Activated CD4-positive, alpha-beta T cell treated with anti-CD3 and anti-CD28 coated beads for 1 hour (primary cell): ENCODE data around the gene PFDN4.
"Not testable (repeated sequence)": the region's sequence is repeated elsewhere in the genome, so short reads cannot be mapped to it uniquely, and the experiment has no call there.

Source experiments
- DNase-seq: peaks from one replicate; pipeline ENCODE4 v3.0.0-alpha.2; 2020

Gene PFDN4

DNA sequence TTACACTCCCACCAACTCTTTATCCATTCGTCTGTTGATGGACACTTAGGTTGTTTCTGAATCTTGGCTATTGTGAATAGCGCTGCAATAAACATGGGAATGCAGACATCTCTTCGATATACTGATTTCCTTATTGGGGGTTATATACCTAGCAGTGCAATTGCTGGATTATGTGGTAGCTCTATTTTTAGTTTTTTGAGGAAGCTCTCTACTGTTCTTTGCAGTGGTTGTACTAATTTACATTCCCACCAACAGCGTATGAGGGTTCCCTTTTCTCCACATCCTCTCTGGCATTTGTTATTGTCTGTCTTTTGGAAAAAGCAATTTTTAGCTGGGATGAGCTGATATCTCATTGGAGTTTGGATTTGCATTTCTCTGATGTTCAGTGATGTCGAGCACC lies 4.6 kb upstream of the PFDN4 start:
- DNase-seq: no peak

DNA sequence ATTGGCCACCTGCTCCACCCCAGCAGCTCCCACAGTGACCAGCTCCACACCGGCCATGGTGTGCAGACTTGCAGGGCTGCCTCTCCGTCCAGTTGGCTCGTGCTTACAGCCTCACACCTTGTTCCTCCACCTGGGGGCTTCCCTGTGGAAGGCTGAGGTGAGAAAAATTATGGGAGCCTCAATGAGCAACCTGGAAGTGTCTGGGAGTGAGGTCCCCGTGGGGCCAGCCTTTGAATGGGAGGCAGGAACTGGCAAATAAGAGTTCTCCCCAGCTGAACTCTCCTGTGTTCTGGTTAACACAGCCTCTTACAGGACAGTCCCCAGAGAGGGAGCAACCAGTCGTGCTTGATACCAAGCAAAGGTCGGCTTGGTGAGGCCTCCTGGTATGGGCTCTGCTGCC lies 3.8 kb upstream of the PFDN4 start:
- DNase-seq: no peak

DNA sequence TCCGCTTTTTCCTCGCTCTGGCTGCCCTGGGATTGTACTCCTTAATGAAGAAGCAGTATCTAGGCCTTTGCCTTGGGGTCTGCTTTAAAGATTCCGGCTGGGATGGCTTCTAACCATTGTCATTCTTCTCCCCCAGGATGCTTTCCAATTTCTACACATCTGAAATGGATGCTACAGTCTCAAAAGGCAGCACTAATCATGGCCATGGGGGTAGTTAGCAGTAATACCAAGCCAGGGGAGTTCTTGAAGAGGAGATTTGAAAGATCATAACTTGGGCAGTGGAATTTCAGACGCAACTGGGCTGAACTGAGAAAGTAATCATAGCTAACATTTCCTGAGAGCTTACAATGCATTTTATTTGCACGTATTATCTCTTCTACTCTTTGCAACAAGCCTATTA lies 3.4 kb upstream of the PFDN4 start:
- DNase-seq: no peak

DNA sequence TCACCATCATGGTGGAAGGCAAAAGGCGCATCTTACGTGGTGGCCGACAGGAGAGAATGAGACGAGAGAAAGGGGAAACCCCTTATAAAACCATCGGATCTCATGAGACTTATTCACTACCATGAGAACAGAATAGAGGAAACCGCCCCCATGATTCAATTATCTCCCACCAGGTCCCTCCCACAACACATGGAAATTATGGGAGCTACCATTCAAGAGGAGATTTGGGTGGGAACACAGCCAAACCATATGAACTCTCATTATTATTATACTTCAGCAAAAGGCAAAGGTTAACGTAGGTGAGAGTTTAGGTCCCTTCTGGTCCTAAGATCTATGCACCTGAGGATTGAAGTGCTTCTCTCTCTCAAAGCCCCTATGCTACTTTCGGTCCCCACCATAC lies 2.4 kb upstream of the PFDN4 start:
- DNase-seq: no peak

DNA sequence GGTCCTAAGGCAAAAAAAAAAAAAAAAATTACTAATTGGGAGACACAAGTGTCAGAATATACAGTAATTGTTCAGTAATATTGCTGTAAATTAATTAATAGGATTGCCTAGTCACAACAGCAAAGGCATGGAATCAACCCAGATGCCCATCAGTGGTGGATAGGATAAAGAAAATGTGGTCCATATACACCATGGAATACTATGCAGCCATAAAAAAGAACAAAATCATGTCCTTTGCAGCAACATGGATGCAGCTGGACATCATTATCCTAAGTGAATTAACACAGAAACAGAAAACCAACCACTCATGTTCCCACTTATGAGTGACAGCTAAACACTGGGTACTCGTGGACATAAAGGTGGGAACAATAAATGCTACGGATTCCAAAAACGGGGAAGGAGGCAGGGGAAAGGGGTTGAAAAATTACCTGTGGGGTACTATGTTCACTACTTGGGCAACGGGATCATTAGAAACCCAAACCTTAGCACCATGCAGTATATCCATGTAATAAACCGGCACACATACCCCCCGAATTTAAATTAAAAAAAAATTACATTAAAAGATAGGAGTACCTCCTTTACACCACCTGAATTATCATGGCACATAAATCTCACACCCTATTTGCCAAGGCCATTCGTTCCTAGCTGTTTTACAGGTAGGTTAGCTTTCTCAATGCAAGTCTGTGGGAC lies 689 bp upstream of the PFDN4 start:
- no peak for DNase-seq

DNA sequence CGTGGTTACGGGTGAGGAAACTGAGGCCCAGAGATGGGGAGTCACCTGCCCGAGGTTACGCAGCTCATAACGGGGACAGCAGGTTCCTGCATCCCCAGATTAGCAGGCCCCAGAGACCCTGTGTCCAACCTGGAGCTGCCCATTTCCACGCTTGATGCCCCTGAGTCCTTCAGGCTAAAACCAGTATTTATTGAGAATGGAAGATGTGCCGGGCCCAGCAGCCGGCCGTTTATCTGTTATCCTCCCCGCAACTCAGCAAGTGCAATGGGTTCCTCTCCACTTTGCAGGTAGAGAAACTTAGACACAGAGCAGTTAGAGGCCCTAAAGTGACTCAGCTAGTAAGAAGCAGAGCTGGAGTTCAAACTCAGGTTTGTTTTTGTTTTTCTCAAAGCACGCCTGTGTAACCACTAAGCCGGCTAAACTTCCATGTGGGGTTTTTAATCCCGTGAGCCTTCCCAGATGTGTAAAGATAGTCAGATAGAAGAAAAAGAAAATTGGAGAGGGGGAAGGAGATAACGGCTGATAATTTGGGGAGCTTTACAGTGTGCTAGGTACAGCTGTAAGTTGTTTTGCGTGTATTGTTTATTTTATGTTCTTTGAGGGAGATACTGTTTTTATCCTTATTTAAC lies 775 bp downstream of the PFDN4 start:
- no peak for DNase-seq

DNA sequence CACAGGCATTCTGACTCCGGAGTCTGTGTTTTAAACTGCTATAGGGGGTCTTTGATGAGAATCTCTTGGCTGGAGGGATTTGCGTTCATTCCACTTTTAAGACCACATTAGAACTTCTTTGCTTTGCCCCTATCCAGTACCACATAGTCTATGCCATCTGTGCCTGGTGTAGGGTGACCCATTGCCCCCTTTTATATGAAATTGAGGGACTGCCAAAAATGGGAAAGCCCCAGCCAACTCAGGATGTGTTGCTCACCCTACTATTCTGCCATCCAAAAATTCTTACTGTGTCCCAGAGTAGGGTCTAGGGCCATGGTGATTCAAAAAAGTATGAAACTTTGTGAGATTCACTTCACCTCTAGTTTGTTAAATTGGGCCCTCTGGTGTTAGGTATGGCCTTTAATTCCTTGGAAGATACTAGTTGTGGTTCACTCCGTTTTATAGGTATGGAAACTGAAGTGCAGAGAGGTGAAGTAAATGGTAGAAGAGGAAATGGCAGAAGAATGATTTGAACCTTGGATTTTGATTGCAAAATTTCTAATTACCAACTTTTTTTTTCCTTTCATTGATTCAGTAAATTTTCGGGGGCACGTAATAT lies 1.4 kb downstream of the PFDN4 start:
- DNase-seq: no peak

DNA sequence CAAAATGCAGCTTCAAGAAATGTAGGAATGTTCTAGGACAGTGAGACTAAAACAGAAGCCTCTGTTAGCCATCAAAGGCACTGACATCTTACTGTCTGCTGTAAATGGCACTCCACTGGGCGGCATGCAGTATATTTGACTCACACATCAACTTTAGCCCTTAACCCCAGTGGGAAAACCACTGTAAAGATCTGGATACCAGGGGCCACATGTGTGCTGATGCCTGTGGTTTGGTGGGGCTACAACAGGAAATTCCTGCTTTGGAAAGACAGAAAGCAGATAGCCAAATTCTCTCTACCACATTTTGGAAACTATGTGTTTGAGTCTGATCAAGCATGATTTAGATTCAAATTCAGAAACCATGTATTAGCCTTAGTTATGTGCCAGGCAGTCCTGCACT lies 4.3 kb downstream of the PFDN4 start:
- DNase-seq: no peak

DNA sequence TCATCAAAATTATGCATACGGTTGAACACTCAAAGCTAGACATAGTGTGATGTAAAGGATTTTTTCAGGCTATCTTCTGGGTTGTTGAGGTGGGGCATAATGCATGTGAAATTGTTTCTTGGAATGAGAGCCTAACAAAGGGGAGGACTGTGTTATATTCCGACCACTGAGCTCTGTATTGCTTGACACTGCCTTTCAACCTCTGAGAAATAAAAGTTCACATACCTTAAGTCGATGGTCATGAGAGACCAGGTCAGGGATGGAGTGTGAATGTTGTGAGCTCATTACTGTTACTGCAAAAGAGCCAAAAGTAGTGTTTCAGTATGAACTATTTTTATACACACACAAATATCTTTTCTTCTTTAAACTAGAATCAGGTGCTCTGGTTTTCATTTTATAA lies 5.0 kb downstream of the PFDN4 start:
- no peak for DNase-seq

DNA sequence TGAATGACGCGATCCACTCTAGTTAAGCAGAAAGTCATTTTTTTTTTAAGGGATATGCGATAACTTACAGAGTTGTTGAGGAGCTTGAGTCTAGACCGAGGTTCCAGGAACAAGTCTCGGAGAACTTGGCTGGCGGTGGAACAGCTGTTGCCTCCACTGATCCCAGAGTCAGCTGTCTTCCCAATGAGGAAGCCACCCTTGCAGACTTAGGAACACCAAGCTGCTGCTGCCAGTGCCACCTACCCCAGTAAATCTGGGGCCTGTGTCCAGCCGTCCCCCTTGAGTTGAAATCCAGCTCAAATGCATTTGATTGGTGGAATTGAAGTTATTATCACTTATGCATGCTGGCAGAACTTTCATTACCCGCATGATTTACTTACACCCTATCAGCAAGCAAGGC lies 6.7 kb downstream of the PFDN4 start:
- DNase-seq: no peak

DNA sequence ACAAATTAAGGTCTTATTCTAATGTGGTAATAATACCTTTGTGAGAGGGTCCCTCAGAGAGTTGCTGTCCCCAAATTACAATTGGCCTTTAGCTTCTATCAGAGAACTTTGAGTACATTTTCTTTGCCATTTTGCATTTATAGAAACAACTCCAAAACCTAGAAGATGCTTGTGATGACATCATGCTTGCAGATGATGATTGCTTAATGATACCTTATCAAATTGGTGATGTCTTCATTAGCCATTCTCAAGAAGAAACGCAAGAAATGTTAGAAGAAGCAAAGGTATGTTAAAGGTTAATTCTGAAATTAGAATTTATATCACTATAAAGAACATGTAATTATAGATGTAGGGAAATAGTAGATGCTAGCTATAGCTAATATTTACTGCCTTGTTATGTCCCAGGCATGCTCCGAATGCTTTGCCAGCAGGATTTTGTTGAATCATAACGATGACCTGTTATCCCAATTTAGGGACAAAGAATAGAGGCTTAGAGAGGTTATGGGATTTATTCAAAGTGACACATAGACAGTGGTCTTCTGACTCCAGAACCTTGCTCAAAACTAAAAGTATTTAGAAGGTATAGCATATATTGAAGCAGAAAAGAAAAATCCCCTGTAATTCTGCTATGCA lies 7.4 kb downstream of the PFDN4 start:
- DNase-seq: no peak

DNA sequence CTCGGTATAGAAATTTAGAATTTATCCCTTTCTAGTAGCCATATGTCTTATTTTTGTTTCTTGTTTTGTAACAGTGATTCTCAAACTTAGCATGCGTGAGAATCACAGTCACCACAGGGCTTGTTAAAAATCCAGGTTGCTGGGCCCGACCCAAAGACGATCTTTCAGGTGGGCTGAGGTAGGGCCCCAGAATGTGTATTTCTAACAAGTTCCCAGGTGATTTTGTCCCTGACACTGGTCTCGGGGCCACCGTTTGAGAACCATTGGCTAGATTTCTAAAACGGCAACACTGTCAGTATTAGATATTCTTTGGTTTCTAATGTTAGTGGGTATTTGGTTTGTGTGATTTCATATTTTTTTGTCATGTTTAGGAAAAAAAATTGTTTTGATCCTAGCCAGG lies 9.9 kb downstream of the PFDN4 start:
- no peak for DNase-seq

DNA sequence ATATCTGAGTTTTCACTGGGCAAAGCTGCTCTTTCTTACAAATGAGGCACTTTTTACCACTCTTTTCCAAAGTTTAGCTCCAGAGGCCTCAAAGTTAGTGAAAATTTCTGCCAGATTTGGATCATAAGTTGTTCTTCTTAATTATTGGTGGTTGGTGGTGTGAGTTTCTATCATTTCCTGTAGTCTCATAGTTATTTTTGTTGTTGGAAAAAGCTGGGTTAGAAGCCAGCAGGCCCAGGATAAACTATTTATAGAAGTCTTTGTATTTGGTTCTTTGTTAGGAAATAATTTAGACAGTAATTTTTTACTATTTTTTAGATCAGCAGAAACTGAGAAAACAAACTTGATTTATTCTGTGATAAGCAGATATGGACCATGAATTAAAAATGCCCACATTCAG lies 10.6 kb downstream of the PFDN4 start:
- DNase-seq: no peak

DNA sequence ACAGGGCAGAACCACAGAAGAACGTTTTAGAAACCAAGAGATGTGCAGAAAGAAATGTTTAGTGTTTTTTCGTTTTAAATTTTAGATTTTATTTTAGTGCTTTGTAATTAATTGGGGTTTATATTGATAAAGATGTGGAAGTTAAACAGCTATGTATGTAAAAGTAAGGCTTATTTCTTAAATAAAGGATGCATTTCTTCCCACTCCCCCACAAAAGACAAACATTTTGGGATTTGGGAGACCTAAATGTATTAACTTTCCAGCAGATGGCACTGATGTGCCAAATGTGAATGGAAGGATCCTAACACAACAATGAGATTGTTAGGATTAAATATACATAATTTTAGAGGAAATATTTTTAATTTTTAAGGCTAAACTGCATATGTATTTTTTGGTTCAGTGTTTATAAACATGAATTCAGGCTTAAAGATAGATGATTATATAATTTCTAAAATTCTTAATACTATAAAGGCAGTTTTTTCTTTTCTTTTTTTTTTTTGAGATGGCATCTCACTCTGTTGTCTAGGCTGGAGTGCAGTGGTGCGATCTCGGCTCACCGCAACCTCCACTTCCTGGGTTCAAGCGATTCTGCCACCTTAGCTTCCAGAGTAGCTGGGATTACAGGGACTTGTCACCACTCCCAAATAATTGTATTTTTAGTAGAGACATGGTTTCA lies 12.0 kb downstream of the PFDN4 start:
- DNase-seq: no peak

DNA sequence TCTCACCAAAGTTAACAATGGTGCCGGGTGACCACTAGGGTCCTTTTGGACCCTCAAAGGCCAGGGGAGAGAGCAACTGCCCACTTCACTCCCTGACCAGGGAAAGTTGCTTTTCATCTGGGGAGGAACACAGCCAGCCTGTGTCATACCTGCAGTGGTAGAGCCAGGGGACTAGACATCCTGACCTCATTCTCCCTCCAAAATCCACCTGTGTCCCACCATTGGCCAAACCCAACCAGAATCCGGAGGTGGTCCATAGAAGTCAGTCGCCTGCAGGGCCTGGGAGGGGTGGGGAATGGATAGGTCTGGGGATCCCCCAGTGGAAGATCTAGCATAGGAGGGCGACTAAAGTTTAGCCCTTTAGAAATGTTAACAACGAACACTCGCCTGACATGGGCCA lies 12.8 kb downstream of the PFDN4 start:
- no peak for DNase-seq

DNA sequence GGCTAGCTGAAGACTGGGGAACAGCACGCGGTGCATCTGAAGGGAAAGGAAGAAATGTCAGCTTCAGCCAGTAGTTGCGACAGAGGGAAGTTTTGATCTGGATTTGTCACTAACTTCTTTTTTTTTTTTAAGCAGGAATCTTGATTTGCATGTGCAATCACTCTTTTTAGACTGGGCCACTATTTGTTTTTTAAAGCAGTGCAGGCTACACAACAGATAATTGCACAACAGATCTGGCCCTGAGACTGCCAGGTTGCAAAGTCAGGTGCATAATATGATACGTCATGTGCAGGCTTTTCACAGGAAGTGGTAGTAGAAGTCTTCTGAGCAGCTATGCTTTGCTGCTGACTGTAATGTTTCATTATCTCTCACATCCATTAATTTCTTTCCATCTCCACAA lies 13.5 kb downstream of the PFDN4 start:
- DNase-seq: no peak

DNA sequence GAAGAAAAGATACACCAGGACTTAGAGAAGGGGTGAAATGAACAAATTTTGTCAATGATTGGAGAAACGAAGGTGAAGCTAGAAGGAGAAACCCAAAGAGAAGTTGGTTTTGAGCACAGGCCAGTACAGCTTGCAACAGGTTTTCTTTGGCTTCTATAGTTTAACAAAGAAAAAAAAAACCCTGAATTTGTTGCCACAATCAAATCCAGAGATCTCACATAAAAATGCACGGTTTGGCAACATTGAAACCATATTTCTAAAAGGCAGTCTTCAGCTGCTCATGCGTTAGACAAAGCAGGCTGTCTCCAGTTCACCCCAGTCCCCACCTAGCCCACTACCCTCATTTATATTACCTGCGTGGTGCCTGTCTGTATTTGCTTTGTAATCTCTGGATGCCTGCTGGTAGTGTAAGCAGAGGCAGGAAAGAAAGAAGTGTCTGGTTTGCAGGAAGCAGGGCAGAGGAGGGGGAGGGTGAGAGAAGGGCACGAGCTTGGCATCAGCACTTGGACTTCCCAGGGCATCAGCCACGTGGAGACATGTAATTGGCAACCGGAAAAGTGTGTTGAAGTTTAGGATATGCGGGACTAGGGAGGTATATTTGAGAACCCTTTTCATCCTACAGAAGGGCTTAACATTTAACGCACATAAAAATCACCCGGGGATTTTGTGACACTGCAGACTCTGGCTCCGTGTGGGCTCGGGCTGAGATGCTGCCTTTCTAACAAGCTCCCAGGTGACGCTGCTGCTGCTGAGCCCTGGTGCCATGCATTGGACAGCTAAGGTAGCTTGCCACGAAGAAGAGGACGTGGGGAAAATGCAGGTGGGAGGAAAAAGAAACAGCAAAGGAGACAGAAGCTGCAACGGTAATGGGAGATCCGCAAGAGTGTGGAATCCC lies 14.4 kb downstream of the PFDN4 start:
- DNase-seq: no peak

DNA sequence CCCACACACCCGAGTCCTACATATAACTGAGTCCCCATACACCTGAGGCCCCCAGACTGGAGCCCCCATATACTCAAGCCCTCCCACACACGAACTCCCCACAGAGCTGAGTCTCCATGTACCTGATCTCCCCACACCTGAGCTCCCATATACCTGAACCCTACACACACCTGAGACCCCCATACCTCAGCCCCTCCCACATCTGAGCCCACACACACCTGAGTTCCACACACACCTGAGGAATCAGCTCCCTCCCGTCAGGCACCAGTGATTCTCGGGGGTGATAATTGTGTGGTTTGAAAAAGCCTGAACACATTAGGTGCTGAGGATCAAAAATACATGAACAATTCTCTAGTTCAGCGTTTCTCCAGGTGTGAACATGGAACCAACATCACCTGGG lies 15.4 kb downstream of the PFDN4 start:
- DNase-seq: no peak

DNA sequence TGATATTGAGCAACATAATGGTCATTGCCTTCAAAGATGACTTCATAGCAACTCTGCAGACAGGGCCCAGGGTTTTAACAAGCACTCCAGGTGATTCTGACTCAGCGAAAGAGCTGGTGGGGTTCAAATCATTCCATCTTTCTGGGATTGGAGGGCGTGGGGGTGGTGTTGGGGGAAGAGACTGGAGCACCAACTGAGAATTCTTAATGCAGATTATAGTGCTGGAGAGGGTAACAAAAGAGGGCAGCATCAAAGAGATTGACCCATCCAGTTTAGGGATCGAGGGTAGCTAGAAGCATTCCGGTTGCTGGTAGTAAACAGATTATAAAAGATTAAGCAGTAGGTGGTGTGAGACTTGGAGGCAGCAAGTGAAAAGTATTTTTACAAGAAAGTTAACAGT lies 15.9 kb downstream of the PFDN4 start:
- no peak for DNase-seq

DNA sequence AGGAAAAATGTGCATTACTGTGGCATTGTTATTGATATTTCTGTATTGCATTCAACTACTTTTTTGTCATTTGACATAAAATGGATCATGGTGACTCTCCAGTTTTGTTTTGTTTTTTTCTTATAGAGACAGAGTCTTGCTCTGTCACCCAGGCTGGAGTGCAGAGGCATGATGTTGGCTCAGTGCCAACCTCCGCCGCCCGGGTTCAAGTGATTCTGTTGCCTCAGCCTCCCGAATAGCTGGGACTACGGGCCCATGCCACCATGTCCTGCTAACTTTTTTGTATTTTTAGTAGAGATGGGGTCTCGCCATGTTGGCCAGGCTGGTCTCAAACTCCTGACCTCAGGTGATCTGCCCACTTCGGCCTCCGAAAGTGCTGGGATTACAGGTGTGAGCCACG lies 16.8 kb downstream of the PFDN4 start:
- not testable (repeated sequence) for DNase-seq

DNA sequence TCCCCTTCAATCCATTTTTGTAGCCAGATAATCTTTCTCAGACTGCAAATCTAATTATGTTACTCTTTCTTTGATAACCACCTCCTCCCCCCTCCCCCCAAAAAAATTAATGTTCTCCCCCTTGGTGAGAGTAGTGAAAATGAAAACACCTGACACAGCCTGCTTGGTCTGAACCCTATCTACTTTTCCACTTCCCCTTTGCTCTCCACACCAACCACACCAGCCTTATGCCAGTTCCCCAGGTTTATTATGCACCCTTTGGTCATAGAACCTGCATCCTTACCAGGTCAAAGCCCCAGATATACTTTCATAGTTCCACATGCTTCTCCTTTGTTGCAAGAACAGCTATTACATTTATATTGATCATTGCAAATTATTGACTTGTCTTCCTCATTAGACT lies 19.4 kb downstream of the PFDN4 start:
- DNase-seq: no peak

DNA sequence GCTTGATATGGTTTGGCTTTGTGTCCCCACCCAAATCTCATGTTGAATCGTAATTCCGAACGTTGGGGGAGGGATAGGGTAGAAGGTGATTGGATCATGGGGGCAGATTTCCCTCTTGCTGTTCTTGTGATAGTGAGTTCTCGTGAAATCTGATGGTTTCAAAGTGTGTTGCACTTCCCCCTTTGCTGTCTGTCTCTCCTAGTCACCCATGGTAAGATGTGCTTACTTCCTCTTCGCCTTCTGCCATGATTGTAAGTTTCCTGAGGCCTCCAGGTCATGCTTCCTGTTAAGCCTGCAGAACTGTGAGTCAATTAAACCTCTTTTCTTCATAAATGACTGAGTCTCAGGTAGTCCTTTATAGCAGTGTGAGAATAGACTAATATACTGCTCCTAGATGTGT lies 19.9 kb downstream of the PFDN4 start:
- DNase-seq: no peak

DNA sequence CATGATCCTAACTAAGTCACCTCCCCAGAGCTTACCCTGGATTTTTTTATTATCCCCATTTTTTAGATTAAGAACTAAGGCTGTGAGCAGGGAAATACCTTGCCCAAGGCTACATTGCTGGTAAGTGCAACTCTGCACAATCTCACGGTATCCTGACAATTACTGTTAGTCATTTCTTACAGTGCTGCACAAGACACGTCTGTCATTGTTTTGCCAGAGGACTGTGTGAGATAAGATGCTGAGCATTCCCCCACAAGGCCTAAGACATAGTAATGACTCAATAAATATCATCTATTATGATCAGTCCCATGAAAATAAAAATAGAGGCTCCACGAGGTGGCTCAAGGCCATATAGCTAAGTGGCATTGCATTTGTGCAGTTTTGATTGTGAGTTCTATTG lies 21.0 kb downstream of the PFDN4 start:
- no peak for DNase-seq
